ENCODE data around the gene SLC26A4. TPM values are rescaled to one million over a fixed set of nuclear protein-coding genes. Genes with fewer than 3 reads are reported as not detected.

Gene SLC26A4
- polyA plus RNA-seq, 1 experiment, result 0.12 TPM

- no peaks in the 10 kb centered on the region for H3K36me3 ChIP-seq (ENCODE audit: control insufficient read depth, insufficient read depth, low read length)
- POLR2A ChIA-PET, result no interaction called here
- H3K27me3 ChIP-seq (ENCODE audit: control insufficient read depth, insufficient read depth, low read length), result peaks cover 16% of the 10 kb centered on the region
- CTCF ChIA-PET, result no interaction called here
- TF ChIP-seq, protein P1, sequence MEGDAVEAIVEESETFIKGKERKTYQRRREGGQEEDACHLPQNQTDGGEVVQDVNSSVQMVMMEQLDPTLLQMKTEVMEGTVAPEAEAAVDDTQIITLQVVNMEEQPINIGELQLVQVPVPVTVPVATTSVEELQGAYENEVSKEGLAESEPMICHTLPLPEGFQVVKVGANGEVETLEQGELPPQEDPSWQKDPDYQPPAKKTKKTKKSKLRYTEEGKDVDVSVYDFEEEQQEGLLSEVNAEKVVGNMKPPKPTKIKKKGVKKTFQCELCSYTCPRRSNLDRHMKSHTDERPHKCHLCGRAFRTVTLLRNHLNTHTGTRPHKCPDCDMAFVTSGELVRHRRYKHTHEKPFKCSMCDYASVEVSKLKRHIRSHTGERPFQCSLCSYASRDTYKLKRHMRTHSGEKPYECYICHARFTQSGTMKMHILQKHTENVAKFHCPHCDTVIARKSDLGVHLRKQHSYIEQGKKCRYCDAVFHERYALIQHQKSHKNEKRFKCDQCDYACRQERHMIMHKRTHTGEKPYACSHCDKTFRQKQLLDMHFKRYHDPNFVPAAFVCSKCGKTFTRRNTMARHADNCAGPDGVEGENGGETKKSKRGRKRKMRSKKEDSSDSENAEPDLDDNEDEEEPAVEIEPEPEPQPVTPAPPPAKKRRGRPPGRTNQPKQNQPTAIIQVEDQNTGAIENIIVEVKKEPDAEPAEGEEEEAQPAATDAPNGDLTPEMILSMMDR (IDR thresholded peaks at IDR 0.05; ENCODE audit: insufficient read depth, low read depth, low read length), result no peak
- no peak overlapping the region for H3K4me3 ChIP-seq (ENCODE audit: low read depth, low read length)
- no peak for DNase-seq (ENCODE audit: low read depth)
Measured at GRCh38 chr7:107663196-107663595, 2.6 kb downstream of the SLC26A4 start.

- CTCF ChIA-PET, result no interaction called here
- no peak for DNase-seq (ENCODE audit: low read depth)
- TF ChIP-seq, protein P1 (IDR thresholded peaks at IDR 0.05; ENCODE audit: insufficient read depth, low read depth, low read length), result no peak
Measured at GRCh38 chr7:107666790-107667189, 6.2 kb downstream of the SLC26A4 start.

GRCh38 chr7:107667341-107667740 is 6.7 kb downstream of the SLC26A4 start:
- Histone ChIP-seq H3K27me3 (ENCODE audit: control insufficient read depth, insufficient read depth, low read length) (peaks cover 2% of the 10 kb centered on the region), H3K36me3 (ENCODE audit: control insufficient read depth, insufficient read depth, low read length) (no peaks in the 10 kb centered on the region), H3K4me3 (ENCODE audit: low read depth, low read length) (no peak overlapping the region)
- ChIA-PET CTCF (no interaction called here), POLR2A (interaction anchor here (0.5 kb wide), 1 partner anchor 32 kb away, joined by 3 read pairs; no protein-coding TSS in a partner anchor)
- DNase-seq (ENCODE audit: low read depth), result no peak
- TF ChIP-seq, protein P1 (IDR thresholded peaks at IDR 0.05; ENCODE audit: insufficient read depth, low read depth, low read length), result no peak

More at GRCh38 chr7:107666790-107667189, 6.2 kb downstream of the SLC26A4 start:
- H3K27me3 ChIP-seq (ENCODE audit: control insufficient read depth, insufficient read depth, low read length), result peaks cover 6% of the 10 kb centered on the region
- POLR2A ChIA-PET, result no interaction called here
- H3K4me3 ChIP-seq (ENCODE audit: low read depth, low read length), result no peak overlapping the region
- no peaks in the 10 kb centered on the region for H3K36me3 ChIP-seq (ENCODE audit: control insufficient read depth, insufficient read depth, low read length)

DNA sequence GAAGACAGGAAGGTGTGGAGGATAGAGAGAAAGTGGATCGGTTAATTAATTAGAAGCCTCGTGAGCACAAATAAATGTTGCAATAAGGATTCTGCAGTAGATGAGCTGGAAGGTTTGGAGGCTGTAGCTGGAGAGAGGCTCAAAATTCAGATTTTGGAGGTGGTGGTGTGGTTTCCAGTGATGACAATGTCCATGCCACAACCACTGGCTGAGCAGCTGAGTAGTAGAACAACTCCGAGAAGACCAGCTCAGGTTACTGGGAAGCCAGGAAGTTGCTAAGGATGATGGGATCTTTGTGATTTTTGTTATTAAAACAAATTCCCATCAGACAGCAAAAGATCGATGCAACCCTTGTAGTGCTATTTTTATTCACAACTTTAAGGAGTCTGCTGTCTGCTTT is 7.7 kb downstream of the SLC26A4 start:
- no peaks in the 10 kb centered on the region for H3K36me3 ChIP-seq (ENCODE audit: control insufficient read depth, insufficient read depth, low read length)
- CTCF ChIA-PET, result no interaction called here
- DNase-seq (ENCODE audit: low read depth), result no peak
- no peak overlapping the region for H3K4me3 ChIP-seq (ENCODE audit: low read depth, low read length)
- TF ChIP-seq, protein P1 (IDR thresholded peaks at IDR 0.05; ENCODE audit: insufficient read depth, low read depth, low read length), result no peak
- POLR2A ChIA-PET, result no interaction called here
- H3K27me3 ChIP-seq (ENCODE audit: control insufficient read depth, insufficient read depth, low read length), result peaks cover 2% of the 10 kb centered on the region

GRCh38 chr7:107672183-107672582 is 11.6 kb downstream of the SLC26A4 start:
- ChIA-PET CTCF (no interaction called here), POLR2A (no interaction called here)
- Histone ChIP-seq H3K36me3 (ENCODE audit: control insufficient read depth, insufficient read depth, low read length) (no peaks in the 10 kb centered on the region), H3K27me3 (ENCODE audit: control insufficient read depth, insufficient read depth, low read length) (no peaks in the 10 kb centered on the region; the same call in 1 of the 2 replicates), H3K4me3 (ENCODE audit: low read depth, low read length) (no peak overlapping the region)
- TF ChIP-seq, protein P1 (IDR thresholded peaks at IDR 0.05; ENCODE audit: insufficient read depth, low read depth, low read length), result no peak
- DNase-seq (ENCODE audit: low read depth), result no peak

All from BJ (cell line).